Neuronal stem cell (in vitro differentiated cells): ENCODE measurements around the gene ARHGEF25.

Experiments used
- DNase-seq: peaks from one replicate; pipeline ENCODE4 v3.0.0-alpha.2; 2013; ENCODE audit warnings: low spot score
- H2AFZ ChIP-seq: one replicate; pipeline ENCODE4 v1.6.1; 2013; ENCODE audit warnings: mild to moderate bottlenecking, low read length, inconsistent platforms
- H2AK5ac ChIP-seq: 2 replicates; pipeline ENCODE4 v1.6.1; 2013; ENCODE audit warnings: low read depth, mild to moderate bottlenecking, inconsistent platforms, low read length, moderate library complexity, mixed read lengths
- H2BK120ac ChIP-seq: 2 replicates; pipeline ENCODE4 v1.6.1; 2013; ENCODE audit warnings: low read depth, mild to moderate bottlenecking, inconsistent platforms, low read length, moderate library complexity, mixed read lengths
- H2BK12ac ChIP-seq: one replicate; pipeline ENCODE4 v1.6.1; 2013; ENCODE audit warnings: low read length, inconsistent platforms
- H2BK15ac ChIP-seq: 2 replicates; pipeline ENCODE4 v1.6.1; 2013; ENCODE audit warnings: mild to moderate bottlenecking, low read length, inconsistent platforms, mixed read lengths
- H2BK5ac ChIP-seq: one replicate; pipeline ENCODE4 v1.6.1; 2013; ENCODE audit warnings: inconsistent platforms, mild to moderate bottlenecking, low read length, moderate library complexity
- H3K14ac ChIP-seq: one replicate; pipeline ENCODE4 v1.6.1; 2013; ENCODE audit warnings: low read length, inconsistent platforms
- H3K18ac ChIP-seq: 2 replicates; pipeline ENCODE4 v1.6.1; 2013; ENCODE audit warnings: low read length, inconsistent platforms
- H3K23ac ChIP-seq: 2 replicates; pipeline ENCODE4 v1.6.1; 2013; ENCODE audit warnings: low read depth, mild to moderate bottlenecking, mixed read lengths, low read length, inconsistent platforms; ENCODE audit not compliant: poor library complexity
- H3K27ac ChIP-seq: replicated peaks from 3 replicates; pipeline ENCODE4 v1.5.1; 2013; ENCODE audit warnings: low read length, inconsistent platforms
- H3K27me3 ChIP-seq, 3 experiments: 2 replicates each; pipeline ENCODE4 v1.6.1; 2013; ENCODE audit warnings: low read length in 3 of 3, mild to moderate bottlenecking in 2 of 3, inconsistent platforms in 1 of 3, low read depth in 1 of 3, mixed read lengths in 1 of 3, moderate library complexity in 1 of 3; ENCODE audit not compliant: control insufficient read depth in 3 of 3, insufficient read depth in 3 of 3
- H3K36me3 ChIP-seq, 2 donors: replicated peaks in 1 of 2; 2 replicates each; pipeline ENCODE4 v1.6.1; 2013; ENCODE audit warnings: low read length in 2 of 2; ENCODE audit not compliant: control insufficient read depth in 2 of 2, insufficient read depth in 2 of 2
- H3K4ac ChIP-seq: 2 replicates; pipeline ENCODE4 v1.6.1; 2013; ENCODE audit warnings: inconsistent platforms, mild to moderate bottlenecking, low read length, moderate library complexity
- H3K4me1 ChIP-seq, 2 donors: 1 replicate in 1 of 2; 2 replicates in 1 of 2; pipeline ENCODE4 v1.6.1; 2013; ENCODE audit warnings: low read length in 2 of 2, low read depth in 1 of 2; ENCODE audit not compliant: control insufficient read depth in 2 of 2, insufficient read depth in 1 of 2
- H3K4me2 ChIP-seq: one replicate; pipeline ENCODE4 v1.6.1; 2013; ENCODE audit warnings: mild to moderate bottlenecking, low read length, inconsistent platforms; ENCODE audit not compliant: insufficient read depth, poor library complexity, severe bottlenecking
- H3K4me3 ChIP-seq, 2 donors: 2 replicates each; pipeline ENCODE4 v1.5.1; 2013; ENCODE audit warnings: low read length in 2 of 2, mild to moderate bottlenecking in 2 of 2, inconsistent platforms in 1 of 2, moderate library complexity in 1 of 2
- H3K79me1 ChIP-seq: one replicate; pipeline ENCODE4 v1.6.1; 2013; ENCODE audit warnings: low read depth, mild to moderate bottlenecking, inconsistent platforms, low read length, moderate library complexity
- H3K9ac ChIP-seq: one replicate; pipeline ENCODE4 v1.6.1; 2013; ENCODE audit warnings: mild to moderate bottlenecking, low read depth, low read length, inconsistent platforms; ENCODE audit not compliant: poor library complexity
- H3K9me3 ChIP-seq, 2 donors: replicated peaks in 1 of 2; 2 replicates each; pipeline versions ENCODE3 to v1.6.1; 2013; ENCODE audit warnings: low read length in 2 of 2, mild to moderate bottlenecking in 2 of 2, inconsistent platforms in 1 of 2, low read depth in 1 of 2, mixed read lengths in 1 of 2, moderate library complexity in 1 of 2; ENCODE audit not compliant: control insufficient read depth in 2 of 2, insufficient read depth in 1 of 2
- H4K8ac ChIP-seq: one replicate; pipeline ENCODE4 v1.6.1; 2013; ENCODE audit warnings: low read depth, mild to moderate bottlenecking, inconsistent platforms, low read length, moderate library complexity
- H4K91ac ChIP-seq: one replicate; pipeline ENCODE4 v1.6.1; 2013; ENCODE audit warnings: low read length, low read depth, mild to moderate bottlenecking, inconsistent platforms; ENCODE audit not compliant: poor library complexity
- whole genome bisulfite sequencing, 2 donors: extraction: QIAGEN DNeasy Blood & Tissue Kit; methylation state at CpG; one replicate each; pipeline ENCODE4 v1.1.7; 2013; ENCODE audit warnings: missing lambda C conversion rate in 2 of 2, mixed read lengths in 1 of 2; ENCODE audit not compliant: insufficient read length in 2 of 2, insufficient replicate concordance in 1 of 2; ENCODE audit errors: extremely low coverage in 2 of 2; 5-methylcytosine and 5-hydroxymethylcytosine counted together

Gene ARHGEF25

DNA sequence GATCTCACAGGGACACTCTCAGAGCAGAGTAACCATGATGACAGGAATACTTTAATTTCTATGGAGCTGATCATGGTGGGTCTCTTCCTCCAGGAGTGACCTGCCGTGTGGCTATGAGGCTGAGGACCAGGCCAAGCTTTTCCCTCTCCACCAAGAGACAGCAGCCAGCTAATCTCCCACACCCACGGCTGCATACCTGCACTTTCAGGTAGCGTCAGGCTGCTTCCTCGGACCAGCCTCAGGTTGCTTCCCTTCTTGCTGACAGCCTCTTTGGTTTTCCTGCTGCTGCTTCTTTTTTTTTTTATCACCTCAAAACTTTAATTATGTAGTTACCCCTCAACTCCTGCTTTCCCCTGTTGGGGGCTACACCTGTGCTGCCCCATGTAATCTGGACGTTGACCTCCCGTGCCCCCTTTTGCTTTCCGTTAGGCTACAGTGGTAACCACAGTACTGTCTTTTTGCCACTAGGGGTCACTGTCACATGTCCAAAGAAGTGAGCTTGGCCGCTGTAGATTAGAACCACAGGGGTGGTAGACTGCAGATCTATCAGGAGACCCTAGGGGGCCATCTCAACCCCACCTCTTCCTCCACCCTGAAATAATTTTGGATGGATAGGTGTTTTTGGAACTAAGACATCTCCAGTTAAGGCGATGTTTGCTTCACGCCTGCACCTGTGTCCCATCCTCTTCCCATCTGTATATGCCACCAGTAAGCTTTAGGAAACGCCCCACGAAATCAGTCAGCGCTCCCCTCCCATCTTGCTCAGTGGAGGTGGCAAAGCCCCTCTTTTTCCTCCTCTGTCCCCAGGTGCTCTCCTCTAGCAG, 28.0 kb upstream of the ARHGEF25 start:
- no peak overlapping the region for H2AFZ ChIP-seq
- no peaks in the 10 kb centered on the region for H3K9me3 ChIP-seq
- no peak overlapping the region for H3K23ac ChIP-seq
- H2BK12ac ChIP-seq, result no peak overlapping the region
- H2BK15ac ChIP-seq, result no peak overlapping the region
- no peaks in the 10 kb centered on the region for H3K4me1 ChIP-seq
- no peak overlapping the region for H2BK120ac ChIP-seq
- H4K8ac ChIP-seq, result no peak overlapping the region
- H3K4me2 ChIP-seq, result no peak overlapping the region
- no peak overlapping the region for H3K4me3 ChIP-seq
- no CpG with 5 or more reads among the region's 13 CpGs for WGBS, 2 donors
- DNase-seq, result peak; percentile 74
- H3K79me1 ChIP-seq, result no peaks in the 10 kb centered on the region
- peaks cover 15 to 16% of the 10 kb centered on the region in 2 donors for H3K36me3 ChIP-seq
- H4K91ac ChIP-seq, result no peak overlapping the region
- no peak overlapping the region for H3K18ac ChIP-seq
- H3K27me3 ChIP-seq, result no peaks in the 10 kb centered on the region
- no peak overlapping the region for H2AK5ac ChIP-seq
- H3K4ac ChIP-seq, result no peak overlapping the region
- no peak overlapping the region for H3K27ac ChIP-seq
- no peak overlapping the region for H3K14ac ChIP-seq
- H2BK5ac ChIP-seq, result no peak overlapping the region
- H3K9ac ChIP-seq, result no peak overlapping the region

DNA sequence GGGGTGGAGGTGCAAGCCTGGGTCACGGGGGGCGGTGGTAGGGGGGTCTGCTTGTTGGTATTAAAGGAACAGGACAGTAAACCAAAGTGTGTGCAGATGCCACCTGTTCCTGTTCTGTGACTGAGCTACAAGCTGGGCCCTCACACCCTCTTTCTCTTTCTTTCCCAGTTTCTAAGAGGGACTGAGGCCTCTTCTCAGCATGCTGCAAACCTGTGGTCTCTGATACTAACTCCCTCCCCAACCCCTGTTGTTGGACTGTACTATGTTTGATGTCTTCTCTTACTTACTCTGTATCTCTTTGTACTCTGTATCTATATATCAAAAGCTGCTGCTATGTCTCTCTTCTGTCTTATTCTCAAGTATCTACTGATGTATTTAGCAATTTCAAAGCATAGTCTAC, 27.2 kb upstream of the ARHGEF25 start:
- no peaks in the 10 kb centered on the region for H3K79me1 ChIP-seq
- H3K27ac ChIP-seq, result no peak overlapping the region
- H2BK12ac ChIP-seq, result no peak overlapping the region
- no peaks in the 10 kb centered on the region for H3K27me3 ChIP-seq
- no peak overlapping the region for H3K23ac ChIP-seq
- no peak overlapping the region for H3K18ac ChIP-seq
- no peaks in the 10 kb centered on the region for H3K4me1 ChIP-seq
- no peak overlapping the region for H2BK5ac ChIP-seq
- H2BK15ac ChIP-seq, result no peak overlapping the region
- H3K36me3 ChIP-seq, result peaks cover 11 to 13% of the 10 kb centered on the region in 2 donors
- H3K9me3 ChIP-seq, result no peaks in the 10 kb centered on the region
- WGBS, 2 donors, result no CpG with 5 or more reads among the region's 2 CpGs
- no peak overlapping the region for H3K4ac ChIP-seq
- no peak overlapping the region for H2AK5ac ChIP-seq
- no peak overlapping the region for H2BK120ac ChIP-seq
- H4K91ac ChIP-seq, result no peak overlapping the region
- no peak overlapping the region for H3K9ac ChIP-seq
- no peak overlapping the region for H3K4me2 ChIP-seq
- H2AFZ ChIP-seq, result no peak overlapping the region
- DNase-seq, result no peak
- H3K4me3 ChIP-seq, result no peak overlapping the region
- no peak overlapping the region for H4K8ac ChIP-seq
- no peak overlapping the region for H3K14ac ChIP-seq

DNA sequence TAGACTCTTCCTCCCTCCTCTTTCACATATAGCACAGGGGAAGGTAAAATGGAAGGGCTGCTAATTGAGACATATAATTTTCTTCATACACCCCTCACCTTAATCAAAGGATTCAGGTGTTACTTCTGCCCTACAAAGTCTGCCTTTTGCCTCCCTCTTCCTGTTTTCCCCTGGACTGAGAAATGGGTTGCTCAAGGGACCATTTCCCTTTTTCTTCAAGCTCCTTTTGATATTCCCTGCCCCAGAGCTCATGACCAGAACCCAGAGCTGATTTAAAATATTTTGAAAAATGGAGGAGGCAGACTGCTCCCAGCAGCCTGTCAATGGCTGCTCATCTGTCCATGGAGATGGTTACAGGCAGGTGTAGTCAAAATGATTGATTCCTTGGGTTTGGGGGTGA, 26.5 kb upstream of the ARHGEF25 start:
- Histone ChIP-seq H2BK5ac (no peak overlapping the region), H3K36me3 (peaks cover 11 to 13% of the 10 kb centered on the region in 2 donors), H2BK120ac (no peak overlapping the region), H3K79me1 (no peaks in the 10 kb centered on the region), H2AFZ (no peak overlapping the region), H3K4me3 (no peak overlapping the region), H3K27ac (no peak overlapping the region), H2AK5ac (no peak overlapping the region), H3K9ac (no peak overlapping the region), H3K4ac (no peak overlapping the region), H3K18ac (no peak overlapping the region), H3K9me3 (no peaks in the 10 kb centered on the region), H3K4me1 (no peaks in the 10 kb centered on the region), H2BK15ac (no peak overlapping the region), H3K4me2 (no peak overlapping the region), H3K23ac (no peak overlapping the region), H2BK12ac (no peak overlapping the region), H4K91ac (no peak overlapping the region), H3K27me3 (no peaks in the 10 kb centered on the region), H4K8ac (no peak overlapping the region), H3K14ac (no peak overlapping the region)
- no peak for DNase-seq

DNA sequence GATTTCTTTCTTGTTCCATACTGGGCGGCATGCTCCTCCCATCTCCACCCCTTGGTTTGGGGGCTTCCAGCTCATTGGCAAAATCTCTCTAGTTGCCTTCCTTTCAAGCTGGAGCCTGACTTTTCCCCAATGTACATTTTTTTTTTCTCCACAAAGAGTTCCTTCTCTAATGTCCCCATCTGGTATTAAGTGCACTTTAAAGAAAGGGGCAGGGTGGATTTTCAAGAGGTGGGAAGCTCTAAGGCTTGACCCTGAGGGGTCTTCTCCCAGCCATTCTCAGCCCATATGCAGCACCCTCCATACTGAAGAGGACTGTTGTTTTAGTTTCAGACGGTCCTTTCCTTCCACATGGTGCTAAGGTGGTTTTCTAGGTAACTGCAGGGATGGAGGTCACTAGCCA, 26.1 kb upstream of the ARHGEF25 start:
- DNase-seq, result no peak
- H3K9ac ChIP-seq, result no peak overlapping the region
- no peak overlapping the region for H3K4me2 ChIP-seq
- no peak overlapping the region for H2AFZ ChIP-seq
- WGBS, 2 donors, result no CpG with 5 or more reads among the region's 2 CpGs
- no peak overlapping the region for H2BK120ac ChIP-seq
- no peak overlapping the region for H2AK5ac ChIP-seq
- H3K27me3 ChIP-seq, result no peaks in the 10 kb centered on the region
- H2BK12ac ChIP-seq, result no peak overlapping the region
- H2BK5ac ChIP-seq, result no peak overlapping the region
- no peaks in the 10 kb centered on the region for H3K4me1 ChIP-seq
- no peak overlapping the region for H3K18ac ChIP-seq
- H4K91ac ChIP-seq, result no peak overlapping the region
- H3K4me3 ChIP-seq, result no peak overlapping the region
- no peak overlapping the region for H3K23ac ChIP-seq
- no peak overlapping the region for H3K4ac ChIP-seq
- no peak overlapping the region for H3K14ac ChIP-seq
- H3K79me1 ChIP-seq, result no peaks in the 10 kb centered on the region
- H3K27ac ChIP-seq, result no peak overlapping the region
- H4K8ac ChIP-seq, result no peak overlapping the region
- H3K9me3 ChIP-seq, result no peaks in the 10 kb centered on the region
- no peak overlapping the region for H2BK15ac ChIP-seq
- peaks cover 9 to 13% of the 10 kb centered on the region in 2 donors for H3K36me3 ChIP-seq
